Measurements from ENCODE around the gene ADCK1.

The ADCK1 gene

DNA sequence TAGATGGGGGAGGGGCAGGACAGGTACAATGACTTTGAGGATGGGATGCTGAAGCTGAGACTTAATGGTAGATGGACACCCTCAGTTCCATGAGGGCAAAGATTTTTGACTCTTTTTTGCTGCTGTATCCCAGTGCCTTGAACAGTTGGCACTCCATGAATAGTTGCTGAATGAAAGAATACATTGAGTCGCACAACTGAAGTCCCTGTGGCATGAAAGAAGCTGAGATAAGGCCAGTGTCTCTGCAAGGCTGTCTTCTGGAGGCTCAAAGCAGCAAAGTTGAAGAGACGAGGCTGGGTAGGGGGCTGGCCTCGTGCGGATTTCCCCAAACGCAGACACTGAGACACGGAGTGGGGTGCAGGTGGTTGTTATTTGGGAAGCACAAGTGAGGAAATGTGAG lies 179.3 kb downstream of the ADCK1 start:
- Histone ChIP-seq H3K27me3 (ENCODE audit: low read length) (no peaks in the 10 kb centered on the region), H3K9me3 (ENCODE audit: insufficient read depth, low read length) (no peaks in the 10 kb centered on the region), H3K9ac (ENCODE audit: low read length) (no peak overlapping the region), H3K27ac (ENCODE audit: low read depth, low read length) (no peak overlapping the region), H3K79me2 (ENCODE audit: insufficient read depth, low read length) (no peaks in the 10 kb centered on the region), H2AFZ (ENCODE audit: low read depth, low read length, severe bottlenecking) (no peak overlapping the region), H3K4me2 (ENCODE audit: low read depth, low read length, poor library complexity, severe bottlenecking) (no peak overlapping the region), H3K36me3 (ENCODE audit: low read length) (no peaks in the 10 kb centered on the region), H3K4me3 (ENCODE audit: insufficient read depth, low read length, poor library complexity, severe bottlenecking) (no peak overlapping the region), H3F3A (ENCODE audit: insufficient read depth) (no peaks in the 10 kb centered on the region), H4K20me1 (ENCODE audit: low read depth, low read length) (no peaks in the 10 kb centered on the region), H3K9me2 (replicated peaks; ENCODE audit: insufficient read depth, low read length) (no peaks in the 10 kb centered on the region)
- TF ChIP-seq EZH2phosphoT487 (conservative IDR thresholded peaks at IDR 0.05; ENCODE audit: low read length) (no peak), CTCF (IDR thresholded peaks at IDR 0.05; ENCODE audit: insufficient read depth, low read length, poor library complexity, severe bottlenecking) (no peak)

DNA sequence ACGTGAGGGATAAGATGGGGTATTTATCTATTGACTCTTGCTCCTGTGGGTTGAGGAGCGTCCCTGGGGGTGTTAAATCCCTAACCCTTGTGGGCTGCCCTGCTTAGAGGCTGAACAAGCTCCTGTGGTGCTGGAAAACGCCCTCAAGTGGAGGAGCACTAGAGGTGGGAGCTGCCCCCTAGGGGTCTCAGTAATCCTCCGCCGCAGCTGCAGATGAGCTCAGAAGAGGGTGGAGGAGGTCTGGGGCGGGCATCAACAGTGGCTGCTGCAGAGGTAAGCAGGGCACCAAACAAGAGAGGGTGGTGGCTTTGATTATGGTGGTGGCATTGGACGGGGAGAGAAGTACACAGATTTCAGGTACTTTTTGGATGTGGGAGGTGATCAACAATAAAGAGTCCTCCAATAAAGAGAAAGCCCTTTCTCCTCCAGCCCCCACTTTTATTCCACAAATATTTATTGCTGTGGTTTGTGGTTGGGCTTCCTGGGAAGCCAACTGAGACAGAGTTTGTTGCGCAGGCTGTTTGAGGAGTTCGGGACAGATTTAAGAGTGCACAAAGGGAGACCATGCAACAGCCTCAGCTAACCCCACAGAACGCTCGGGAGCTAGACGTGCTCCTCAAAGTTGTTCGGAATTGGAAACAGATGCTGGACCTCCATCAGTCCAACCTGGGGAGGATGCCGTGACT lies 179.9 kb downstream of the ADCK1 start:
- no peaks in the 10 kb centered on the region for H3K9me2 ChIP-seq (replicated peaks; ENCODE audit: insufficient read depth, low read length)
- no peaks in the 10 kb centered on the region for H3K27me3 ChIP-seq (ENCODE audit: low read length)
- no peaks in the 10 kb centered on the region for H4K20me1 ChIP-seq (ENCODE audit: low read depth, low read length)
- H3K4me2 ChIP-seq (ENCODE audit: low read depth, low read length, poor library complexity, severe bottlenecking): no peak overlapping the region
- H3K27ac ChIP-seq (ENCODE audit: low read depth, low read length): no peak overlapping the region
- H3F3A ChIP-seq (ENCODE audit: insufficient read depth): no peaks in the 10 kb centered on the region
- no peak for TF ChIP-seq EZH2phosphoT487 (conservative IDR thresholded peaks at IDR 0.05; ENCODE audit: low read length)
- no peak for TF ChIP-seq CTCF (IDR thresholded peaks at IDR 0.05; ENCODE audit: insufficient read depth, low read length, poor library complexity, severe bottlenecking)
- H3K36me3 ChIP-seq (ENCODE audit: low read length): no peaks in the 10 kb centered on the region
- no peaks in the 10 kb centered on the region for H3K79me2 ChIP-seq (ENCODE audit: insufficient read depth, low read length)
- H3K4me3 ChIP-seq (ENCODE audit: insufficient read depth, low read length, poor library complexity, severe bottlenecking): no peak overlapping the region
- H2AFZ ChIP-seq (ENCODE audit: low read depth, low read length, severe bottlenecking): no peak overlapping the region
- no peak overlapping the region for H3K9ac ChIP-seq (ENCODE audit: low read length)
- no peaks in the 10 kb centered on the region for H3K9me3 ChIP-seq (ENCODE audit: insufficient read depth, low read length)

- no peak for TF ChIP-seq CTCF (IDR thresholded peaks at IDR 0.05; ENCODE audit: insufficient read depth, low read length, poor library complexity, severe bottlenecking)
- TF ChIP-seq EZH2phosphoT487 (conservative IDR thresholded peaks at IDR 0.05; ENCODE audit: low read length): no peak
- no peaks in the 10 kb centered on the region for H3K27me3 ChIP-seq (ENCODE audit: low read length)
- no peak overlapping the region for H2AFZ ChIP-seq (ENCODE audit: low read depth, low read length, severe bottlenecking)
- H3K79me2 ChIP-seq (ENCODE audit: insufficient read depth, low read length): no peaks in the 10 kb centered on the region
- H3K4me2 ChIP-seq (ENCODE audit: low read depth, low read length, poor library complexity, severe bottlenecking): no peak overlapping the region
- no peaks in the 10 kb centered on the region for H4K20me1 ChIP-seq (ENCODE audit: low read depth, low read length)
- H3F3A ChIP-seq (ENCODE audit: insufficient read depth): no peaks in the 10 kb centered on the region
- H3K36me3 ChIP-seq (ENCODE audit: low read length): no peaks in the 10 kb centered on the region
- no peaks in the 10 kb centered on the region for H3K9me2 ChIP-seq (replicated peaks; ENCODE audit: insufficient read depth, low read length)
- H3K9me3 ChIP-seq (ENCODE audit: insufficient read depth, low read length): no peaks in the 10 kb centered on the region
- no peak overlapping the region for H3K4me3 ChIP-seq (ENCODE audit: insufficient read depth, low read length, poor library complexity, severe bottlenecking)
- no peak overlapping the region for H3K27ac ChIP-seq (ENCODE audit: low read depth, low read length)
- H3K9ac ChIP-seq (ENCODE audit: low read length): no peak overlapping the region
These were observed 180.8 kb downstream of the ADCK1 start for GRCh38 chr14:77980475-77981321.
